Transverse colon (tissue), 4 donors: Measurements from ENCODE around the gene RPS19BP1.

ENCODE experiments used
- CTCF ChIP-seq, 5 experiments: fragments of 200-600 bp in 3 of 5; fragments of 450-650 bp in 2 of 5; sonication (generic) in 3 of 5; IDR thresholded peaks; 1 replicate in 2 of 5; 2 replicates in 3 of 5; pipeline ENCODE4 v1.5.1; 2016 to 2017; ENCODE audit warnings: antibody characterized with exemption in 5 of 5, inconsistent platforms in 3 of 5, mild to moderate bottlenecking in 2 of 5, moderate library complexity in 1 of 5
- POLR2A ChIP-seq: fragments of 450-650 bp; IDR thresholded peaks from one replicate; pipeline ENCODE4 v1.6.1; 2016; ENCODE audit warnings: antibody characterized with exemption, mild to moderate bottlenecking, moderate library complexity
- POLR2AphosphoS5 ChIP-seq, 3 donors: sonication (generic); formaldehyde crosslinking; IDR thresholded peaks; one replicate each; pipeline ENCODE4 v1.6.1; 2016; ENCODE audit warnings: antibody characterized with exemption in 3 of 3

- TF ChIP-seq CTCF (IDR thresholded peaks at IDR 0.05) (no peak), POLR2A (no peak), POLR2AphosphoS5 (IDR thresholded peaks at IDR 0.05) (no peak)
Observed at GRCh38 chr22:39545386-39546365, 13.1 kb upstream of the RPS19BP1 start.
